GM13977 (cell line): Measurements from ENCODE around the gene PTPN11.

ENCODE experiments used
- DNase-seq: peaks from one replicate; pipeline ENCODE4 v3.0.0; 2012; ENCODE audit warnings: low spot score
- in situ Hi-C: fragments of 300-500 bp; cut with MboI; formaldehyde crosslinking; loops from one replicate; pipeline ENCODE4 v1.12.0; 2022; ENCODE audit warnings: low sequenced_read_pairs, low pct_unique_long_range_greater_than_20kb, mixed read lengths, inconsistent platforms; ENCODE audit not compliant: unreplicated experiment
- TF ChIP-seq, protein P1 (sequence below): IDR thresholded peaks from 2 replicates; pipeline ENCODE4 v1.5.1; 2012; ENCODE audit warnings: mild to moderate bottlenecking, control low read depth; ENCODE audit not compliant: insufficient read depth; ENCODE audit errors: extremely low read depth, missing control alignments

PTPN11 gene

GRCh38 chr12:112466011-112466422 lies 47.3 kb downstream of the PTPN11 start:
- DNase-seq = no peak
- in situ Hi-C loops = no loop called here
- TF ChIP-seq, protein P1, sequence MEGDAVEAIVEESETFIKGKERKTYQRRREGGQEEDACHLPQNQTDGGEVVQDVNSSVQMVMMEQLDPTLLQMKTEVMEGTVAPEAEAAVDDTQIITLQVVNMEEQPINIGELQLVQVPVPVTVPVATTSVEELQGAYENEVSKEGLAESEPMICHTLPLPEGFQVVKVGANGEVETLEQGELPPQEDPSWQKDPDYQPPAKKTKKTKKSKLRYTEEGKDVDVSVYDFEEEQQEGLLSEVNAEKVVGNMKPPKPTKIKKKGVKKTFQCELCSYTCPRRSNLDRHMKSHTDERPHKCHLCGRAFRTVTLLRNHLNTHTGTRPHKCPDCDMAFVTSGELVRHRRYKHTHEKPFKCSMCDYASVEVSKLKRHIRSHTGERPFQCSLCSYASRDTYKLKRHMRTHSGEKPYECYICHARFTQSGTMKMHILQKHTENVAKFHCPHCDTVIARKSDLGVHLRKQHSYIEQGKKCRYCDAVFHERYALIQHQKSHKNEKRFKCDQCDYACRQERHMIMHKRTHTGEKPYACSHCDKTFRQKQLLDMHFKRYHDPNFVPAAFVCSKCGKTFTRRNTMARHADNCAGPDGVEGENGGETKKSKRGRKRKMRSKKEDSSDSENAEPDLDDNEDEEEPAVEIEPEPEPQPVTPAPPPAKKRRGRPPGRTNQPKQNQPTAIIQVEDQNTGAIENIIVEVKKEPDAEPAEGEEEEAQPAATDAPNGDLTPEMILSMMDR = no peak

GRCh38 chr12:112466835-112467234 lies 48.1 kb downstream of the PTPN11 start:
- DNase-seq = no peak
- TF ChIP-seq, protein P1 = no peak
- in situ Hi-C loops = no loop called here

DNA sequence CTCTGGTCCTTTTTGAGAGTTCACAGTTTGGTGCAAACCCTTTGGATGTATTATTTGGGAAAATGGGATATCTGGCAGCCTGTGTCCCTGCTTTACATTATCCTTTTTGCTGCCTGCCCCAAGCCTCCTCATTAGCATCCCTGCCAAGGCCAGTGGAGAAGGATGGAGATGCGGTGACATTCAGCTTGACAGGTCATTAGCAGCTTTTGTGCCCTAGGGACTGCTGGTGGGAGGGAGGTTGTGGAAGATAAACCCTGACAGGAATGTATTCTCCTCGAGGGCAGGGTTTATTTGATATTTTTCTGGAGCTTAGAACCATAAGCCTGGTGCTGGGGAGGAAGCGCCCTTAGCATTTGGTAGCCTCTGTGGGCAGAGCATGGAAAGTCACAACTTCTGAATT lies 49.3 kb downstream of the PTPN11 start:
- TF ChIP-seq, protein P1 = no peak
- in situ Hi-C loops = no loop called here
- DNase-seq = no peak

- in situ Hi-C loops = no loop called here
- TF ChIP-seq, protein P1 = peak; percentile 34
- DNase-seq = peak; percentile 27
These were observed 54.3 kb downstream of the PTPN11 start for GRCh38 chr12:112473056-112473455.

- in situ Hi-C loops = no loop called here
- TF ChIP-seq, protein P1 = no peak
- DNase-seq = no peak
These were observed 60.7 kb downstream of the PTPN11 start for GRCh38 chr12:112479413-112479812.

DNA sequence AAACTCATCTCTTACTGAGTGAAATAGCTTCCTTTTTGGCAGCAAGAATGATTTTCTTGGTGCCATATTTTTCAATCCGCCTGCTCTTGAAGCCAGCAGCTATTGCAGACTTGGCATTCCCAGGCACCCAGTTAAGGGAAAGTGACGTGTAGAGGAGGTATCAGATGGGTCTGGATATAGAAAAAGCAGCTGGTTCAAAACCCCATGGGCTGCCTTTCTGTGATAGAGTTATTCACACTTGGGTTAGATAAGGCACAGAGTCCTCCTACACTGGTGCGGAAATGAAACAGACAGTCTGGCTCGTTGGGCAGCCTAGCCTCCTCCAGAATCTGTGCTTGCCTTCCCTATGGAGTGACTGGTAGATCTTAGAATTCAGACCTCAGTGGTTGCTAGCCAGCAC lies 62.2 kb downstream of the PTPN11 start:
- DNase-seq = no peak
- in situ Hi-C loops = no loop called here
- TF ChIP-seq, protein P1 = no peak

- DNase-seq = no peak
- TF ChIP-seq, protein P1 = no peak
- in situ Hi-C loops = no loop called here
These were observed 64.0 kb downstream of the PTPN11 start for GRCh38 chr12:112482733-112483132.
